Duodenal mucosa (tissue), 2 donors: ENCODE results near the gene KRTAP10-2.

Experiments
- H3K27ac ChIP-seq: one replicate; pipeline ENCODE4 v1.7.0; 2013; ENCODE audit warnings: low read depth, low read length
- H3K27me3 ChIP-seq, 2 donors: one replicate each; pipeline ENCODE4 v1.7.0; 2013; ENCODE audit warnings: low read length in 2 of 2, control low read depth in 1 of 2; ENCODE audit not compliant: insufficient read depth in 2 of 2, control insufficient read depth in 1 of 2
- H3K36me3 ChIP-seq, 2 donors: one replicate each; pipeline ENCODE4 v1.7.0; 2013; ENCODE audit warnings: low read length in 2 of 2, control low read depth in 1 of 2; ENCODE audit not compliant: insufficient read depth in 2 of 2, control insufficient read depth in 1 of 2
- H3K4me1 ChIP-seq, 2 donors: one replicate each; pipeline ENCODE4 v1.7.0; 2013; ENCODE audit warnings: low read length in 2 of 2, control low read depth in 1 of 2; ENCODE audit not compliant: insufficient read depth in 2 of 2, control insufficient read depth in 1 of 2
- H3K4me3 ChIP-seq, 2 donors: one replicate each; pipeline ENCODE4 v1.7.0; 2013; ENCODE audit warnings: low read length in 2 of 2, low read depth in 1 of 2
- H3K9ac ChIP-seq, 2 donors: one replicate each; pipeline ENCODE4 v1.7.0; 2013; ENCODE audit warnings: low read length in 2 of 2, low read depth in 1 of 2
- H3K9me3 ChIP-seq, 2 donors: one replicate each; pipeline ENCODE4 v1.7.0; 2013; ENCODE audit warnings: low read length in 2 of 2, control low read depth in 1 of 2; ENCODE audit not compliant: control insufficient read depth in 1 of 2

The KRTAP10-2 gene

GRCh38 chr21:44539046-44539445 is 12.3 kb downstream of the KRTAP10-2 start:
- Histone ChIP-seq H3K4me3 (no peak overlapping the region), H3K4me1 (no peaks in the 10 kb centered on the region), H3K27ac (no peak overlapping the region)

DNA sequence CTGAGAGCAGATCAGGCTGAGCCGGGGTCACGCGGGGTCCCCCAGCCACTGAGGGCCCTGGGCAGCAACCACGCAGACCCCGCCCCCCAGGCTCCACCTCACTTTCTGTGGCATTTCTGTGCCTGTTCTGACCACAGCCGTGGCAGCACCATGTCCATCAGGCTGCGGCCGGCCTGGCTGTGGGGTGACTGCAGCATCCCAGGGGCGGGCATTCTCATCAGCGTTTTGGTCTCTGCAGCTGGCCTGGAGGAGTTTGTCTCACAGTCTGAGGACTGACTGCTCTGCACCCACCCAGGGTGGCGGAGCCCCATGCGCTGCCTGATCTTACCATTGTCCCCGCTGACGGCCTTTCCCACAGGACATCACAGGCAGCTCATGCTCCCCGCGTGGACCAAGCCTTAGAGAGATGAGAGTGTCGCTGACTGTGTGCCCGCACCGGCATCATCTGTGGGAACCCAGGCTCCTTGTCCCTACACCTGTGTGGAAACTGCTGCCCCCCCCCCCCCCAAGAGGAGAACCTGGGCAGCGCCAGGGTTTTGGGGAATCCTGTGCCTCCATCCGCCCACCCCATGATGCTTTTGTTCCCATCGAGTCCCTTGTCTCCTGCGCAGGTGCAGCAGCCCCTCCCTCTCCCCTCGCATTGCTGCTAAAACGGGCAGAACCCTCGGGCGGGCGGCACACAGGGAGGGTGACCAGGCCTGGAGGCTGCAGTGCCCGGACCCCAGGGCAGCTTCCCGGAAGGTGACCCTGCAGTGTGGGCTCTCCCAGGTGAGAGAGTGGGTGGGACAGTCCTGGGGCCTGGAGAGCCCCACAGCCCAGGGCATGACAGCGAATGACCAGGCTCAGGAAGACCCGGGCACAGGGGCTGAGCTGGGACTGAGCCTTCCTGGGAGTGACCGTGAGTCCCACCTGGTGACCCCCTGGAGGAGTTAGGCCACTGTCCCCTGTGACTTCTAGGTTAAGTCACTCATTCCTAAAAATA is 13.1 kb downstream of the KRTAP10-2 start:
- no peak overlapping the region for H3K9ac ChIP-seq
- H3K36me3 ChIP-seq, result no peaks in the 10 kb centered on the region
- no peak overlapping the region for H3K27ac ChIP-seq
- peaks cover 0 to 10% of the 10 kb centered on the region in 2 donors for H3K9me3 ChIP-seq
- H3K4me3 ChIP-seq, result no peak overlapping the region
- no peaks in the 10 kb centered on the region for H3K27me3 ChIP-seq
- H3K4me1 ChIP-seq, result no peaks in the 10 kb centered on the region

More at GRCh38 chr21:44539046-44539445, 12.3 kb downstream of the KRTAP10-2 start:
- no peak overlapping the region for H3K9ac ChIP-seq
- no peaks in the 10 kb centered on the region for H3K27me3 ChIP-seq
- H3K36me3 ChIP-seq, result no peaks in the 10 kb centered on the region
- peaks cover 0 to 17% of the 10 kb centered on the region in 2 donors for H3K9me3 ChIP-seq

GRCh38 chr21:44535963-44536362 is 15.3 kb downstream of the KRTAP10-2 start:
- Histone ChIP-seq H3K27me3 (no peaks in the 10 kb centered on the region), H3K4me3 (no peak overlapping the region), H3K9ac (no peak overlapping the region), H3K9me3 (no peaks in the 10 kb centered on the region), H3K4me1 (no peaks in the 10 kb centered on the region), H3K27ac (no peak overlapping the region), H3K36me3 (no peaks in the 10 kb centered on the region)

DNA sequence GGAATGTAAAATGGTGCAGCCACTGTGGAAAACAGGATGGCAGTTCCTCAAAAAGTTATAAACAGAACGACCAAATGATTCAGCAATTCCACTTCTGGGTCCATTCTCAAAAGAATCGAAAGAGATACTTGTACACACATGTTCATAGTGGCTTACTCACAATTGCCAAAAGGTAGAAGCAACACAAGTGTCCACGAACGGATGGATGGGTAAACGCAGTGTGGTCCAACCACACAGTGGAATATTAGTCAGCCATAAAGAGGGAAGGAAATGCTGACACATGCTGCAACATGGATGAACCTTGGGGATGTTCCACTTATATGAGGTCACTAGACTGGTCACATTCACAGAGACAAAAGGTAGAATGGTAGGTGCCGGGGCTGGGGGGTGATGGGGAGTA is 16.6 kb downstream of the KRTAP10-2 start:
- no peaks in the 10 kb centered on the region for H3K4me1 ChIP-seq
- no peak overlapping the region for H3K4me3 ChIP-seq
- H3K27ac ChIP-seq, result no peak overlapping the region
- no peaks in the 10 kb centered on the region for H3K9me3 ChIP-seq
- H3K36me3 ChIP-seq, result no peaks in the 10 kb centered on the region
- H3K27me3 ChIP-seq, result peaks cover 0 to 6% of the 10 kb centered on the region in 2 donors
- H3K9ac ChIP-seq, result no peak overlapping the region

- H3K27me3 ChIP-seq, result peaks cover 0 to 6% of the 10 kb centered on the region in 2 donors
- no peaks in the 10 kb centered on the region for H3K4me1 ChIP-seq
- H3K9ac ChIP-seq, result no peak overlapping the region
- no peaks in the 10 kb centered on the region for H3K36me3 ChIP-seq
- H3K4me3 ChIP-seq, result no peak overlapping the region
- no peak overlapping the region for H3K27ac ChIP-seq
- no peaks in the 10 kb centered on the region for H3K9me3 ChIP-seq
These were observed 17.2 kb downstream of the KRTAP10-2 start for GRCh38 chr21:44533891-44534627.

DNA sequence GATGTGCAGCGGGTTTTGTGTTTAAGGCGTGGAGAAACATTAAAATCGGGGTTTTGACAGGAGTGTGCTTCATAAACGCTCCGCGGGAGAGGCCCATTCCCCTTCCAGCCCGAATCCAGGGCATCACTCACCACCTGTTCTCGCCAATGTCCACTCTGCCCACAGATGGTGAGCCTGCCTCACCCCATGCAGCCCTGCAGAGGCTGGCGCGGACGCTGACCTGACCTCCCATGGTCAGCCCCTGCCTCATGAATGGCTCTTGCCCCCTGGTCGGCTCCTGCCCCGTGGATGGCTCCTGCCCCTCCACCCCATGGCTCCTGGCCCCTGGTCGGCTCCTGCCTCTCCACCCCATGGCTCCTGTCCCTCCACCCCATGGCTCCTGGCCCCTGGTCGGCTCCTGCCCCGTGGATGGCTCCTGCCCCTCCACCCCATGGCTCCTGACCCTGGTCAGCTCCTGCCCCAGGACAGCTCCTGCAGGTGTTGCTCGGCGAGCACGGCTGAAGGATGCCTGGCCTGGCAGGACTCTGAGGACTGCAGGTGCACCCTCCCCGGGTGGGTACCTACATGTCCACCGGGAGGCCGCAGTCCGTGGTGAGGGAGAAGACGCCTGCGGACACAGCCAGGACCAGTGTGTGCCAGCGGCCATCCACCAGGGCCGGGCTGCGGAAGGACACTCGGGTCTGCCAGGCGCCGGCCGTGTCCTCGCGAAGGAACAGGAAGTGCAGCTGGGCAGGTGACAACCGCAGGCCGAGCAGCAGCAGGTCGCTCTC is 18.0 kb downstream of the KRTAP10-2 start:
- Histone ChIP-seq H3K27ac (no peak overlapping the region), H3K27me3 (peaks cover 0 to 6% of the 10 kb centered on the region in 2 donors), H3K9me3 (no peaks in the 10 kb centered on the region), H3K4me1 (no peaks in the 10 kb centered on the region), H3K4me3 (no peak overlapping the region), H3K9ac (no peak overlapping the region), H3K36me3 (no peaks in the 10 kb centered on the region)

DNA sequence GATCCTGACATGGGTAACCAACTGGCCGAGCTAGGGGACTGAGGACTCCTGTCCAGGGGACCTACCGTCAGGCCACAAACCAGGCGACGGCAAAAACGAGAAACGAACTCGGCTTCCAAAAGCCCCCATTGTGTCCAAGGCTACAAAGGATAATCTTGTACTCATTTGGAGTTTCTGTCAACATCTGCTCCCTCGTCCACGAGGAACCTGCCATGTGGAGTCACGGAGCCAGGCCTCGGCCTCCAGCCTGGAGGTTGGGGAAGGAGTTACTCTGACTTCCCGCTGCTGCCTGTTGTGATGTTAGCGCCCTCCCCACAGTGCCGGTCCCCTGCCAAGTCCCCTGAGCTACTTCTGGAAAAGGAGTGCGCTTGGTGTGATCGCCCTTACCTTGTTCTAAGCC is 18.6 kb downstream of the KRTAP10-2 start:
- H3K4me3 ChIP-seq, result no peak overlapping the region
- H3K36me3 ChIP-seq, result no peaks in the 10 kb centered on the region
- no peaks in the 10 kb centered on the region for H3K9me3 ChIP-seq
- H3K9ac ChIP-seq, result no peak overlapping the region
- no peaks in the 10 kb centered on the region for H3K4me1 ChIP-seq
- H3K27ac ChIP-seq, result no peak overlapping the region
- H3K27me3 ChIP-seq, result peaks cover 0 to 6% of the 10 kb centered on the region in 2 donors

DNA sequence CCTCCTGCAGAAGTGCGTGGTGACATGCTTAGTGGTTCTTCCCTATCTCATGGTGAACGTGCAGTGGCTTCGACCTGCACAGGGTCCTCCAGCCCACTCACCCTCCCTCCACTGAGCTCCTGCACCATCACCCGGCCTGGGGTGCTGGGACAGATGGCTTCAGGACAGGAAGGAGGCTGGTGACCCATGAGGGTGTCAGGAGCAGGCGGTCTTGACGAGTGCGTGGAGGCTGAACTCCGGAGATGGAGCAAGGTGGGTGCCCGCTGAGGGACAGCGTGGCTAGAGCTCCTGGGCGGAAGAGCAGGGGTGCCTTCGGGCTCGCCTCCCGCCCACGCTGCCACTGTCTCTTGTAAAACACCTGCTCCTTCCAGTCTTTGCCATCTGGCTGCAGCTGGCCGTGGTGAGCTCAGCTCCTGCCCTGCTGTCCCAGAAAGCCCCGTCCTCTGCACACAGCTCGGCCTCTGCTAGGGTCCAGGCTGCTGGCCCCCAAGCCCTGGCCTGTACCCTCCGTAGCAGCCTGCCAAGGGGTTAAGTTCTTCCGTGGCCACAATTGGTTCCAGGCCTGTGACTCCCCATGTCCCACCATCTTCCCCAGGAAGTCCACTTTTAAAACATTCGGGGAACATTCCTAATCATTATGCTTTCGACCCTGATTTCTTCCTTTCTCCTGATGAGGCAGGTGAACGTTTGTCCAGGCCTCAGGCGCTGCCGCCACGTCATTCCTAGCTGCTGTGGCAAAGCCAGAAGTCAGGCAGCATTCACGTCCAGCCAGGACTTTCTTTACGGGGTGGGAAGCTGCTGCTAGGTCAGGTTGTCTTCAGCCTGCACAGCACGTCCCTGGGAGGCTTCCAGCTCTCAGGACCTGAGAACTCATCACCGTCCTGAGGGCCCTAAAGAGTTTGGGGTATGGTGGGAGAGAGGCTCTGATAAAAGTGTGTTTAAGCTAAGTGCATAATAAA is 19.4 kb downstream of the KRTAP10-2 start:
- Histone ChIP-seq H3K9me3 (no peaks in the 10 kb centered on the region), H3K27me3 (peaks cover 0 to 6% of the 10 kb centered on the region in 2 donors), H3K4me3 (no peak overlapping the region), H3K4me1 (no peaks in the 10 kb centered on the region), H3K27ac (no peak overlapping the region), H3K36me3 (no peaks in the 10 kb centered on the region), H3K9ac (no peak overlapping the region)

DNA sequence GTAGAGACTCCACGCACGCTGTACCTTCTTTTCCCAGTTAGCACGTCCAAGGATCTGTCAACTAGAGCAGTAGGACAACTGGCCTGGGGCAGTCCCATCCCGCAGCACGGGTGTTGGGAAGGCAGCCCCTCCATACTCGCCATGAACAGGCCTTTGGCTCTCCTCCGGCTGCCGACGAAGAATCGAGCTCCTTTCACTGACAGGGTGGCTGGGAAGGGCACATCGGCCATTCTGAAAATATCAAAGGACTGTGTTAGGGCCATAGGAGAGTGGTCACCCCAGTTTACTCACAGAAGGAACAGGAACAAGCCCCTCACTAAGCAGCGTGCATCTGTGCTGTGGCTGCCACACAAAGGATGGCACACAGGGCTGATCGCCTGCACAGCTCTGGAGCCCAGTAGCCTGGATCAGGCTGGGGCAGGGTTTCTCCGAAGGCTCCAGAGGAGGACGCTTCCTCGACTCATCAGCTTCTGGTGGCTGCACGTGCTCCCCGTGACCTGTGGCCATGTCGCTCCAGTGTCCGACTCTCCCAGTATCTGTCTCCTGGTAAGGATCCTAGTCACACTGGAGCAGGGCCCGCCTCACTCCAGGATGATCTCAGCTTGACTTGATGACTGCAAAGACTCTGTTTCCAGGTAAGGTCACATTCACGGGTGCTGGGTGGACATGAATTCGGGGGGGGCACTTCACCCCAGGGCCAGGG is 20.3 kb downstream of the KRTAP10-2 start:
- no peak overlapping the region for H3K9ac ChIP-seq
- H3K27ac ChIP-seq, result no peak overlapping the region
- no peak overlapping the region for H3K4me3 ChIP-seq
- no peaks in the 10 kb centered on the region for H3K36me3 ChIP-seq
- no peaks in the 10 kb centered on the region for H3K4me1 ChIP-seq
- no peaks in the 10 kb centered on the region for H3K9me3 ChIP-seq
- peaks cover 0 to 6% of the 10 kb centered on the region in 2 donors for H3K27me3 ChIP-seq
